Sigmoid colon (tissue), 7 donors: ENCODE data around the gene TRIM47. TPM values are rescaled to one million over a fixed set of nuclear protein-coding genes. Genes with fewer than 3 reads are reported as not detected.
"Not testable (repeated sequence)": the region's sequence is repeated elsewhere in the genome, so short reads cannot be mapped to it uniquely, and the experiment has no call there.

Experiments
- DNase-seq: peaks from one replicate; pipeline ENCODE4 v3.0.0-alpha.2; 2019
- H3K27ac ChIP-seq, 4 donors: fragments of 200-600 bp; sonication (generic); one replicate each; pipeline ENCODE4 v1.5.1; 2016 to 2019; ENCODE audit warnings: mild to moderate bottlenecking in 1 of 4
- H3K27me3 ChIP-seq, 3 donors: fragments of 200-600 bp; sonication (generic); one replicate each; pipeline ENCODE4 v1.5.1; 2019; ENCODE audit warnings: mild to moderate bottlenecking in 1 of 3
- H3K36me3 ChIP-seq, 4 donors: fragments of 200-600 bp; sonication (generic); one replicate each; pipeline ENCODE4 v1.5.1; 2016 to 2019
- H3K4me1 ChIP-seq, 4 donors: fragments of 200-600 bp; sonication (generic); one replicate each; pipeline ENCODE4 v1.5.1; 2017 to 2019
- H3K4me3 ChIP-seq, 4 donors: fragments of 200-600 bp; sonication (generic); one replicate each; pipeline ENCODE4 v1.5.1; 2017 to 2019; ENCODE audit warnings: mild to moderate bottlenecking in 2 of 4, moderate library complexity in 1 of 4
- H3K9me3 ChIP-seq, 4 donors: fragments of 200-600 bp in 3 of 4; sonication (generic) in 3 of 4; one replicate each; pipeline versions ENCODE4 v1.5.1 to v1.6.1; 2013 to 2019
- CTCF ChIP-seq, 4 experiments: fragments of 450-650 bp in 3 of 4; fragments of 200-600 bp in 1 of 4; IDR thresholded peaks; one replicate each; pipeline ENCODE4 v1.5.1; 2016 to 2019; ENCODE audit warnings: antibody characterized with exemption in 4 of 4, mild to moderate bottlenecking in 3 of 4, moderate library complexity in 2 of 4
- EP300 ChIP-seq, 4 donors: sonication (generic); formaldehyde crosslinking; IDR thresholded peaks; one replicate each; pipeline ENCODE4 v1.6.1; 2017; ENCODE audit warnings: antibody characterized with exemption in 4 of 4
- POLR2A ChIP-seq, 2 donors: fragments of 450-650 bp; IDR thresholded peaks; one replicate each; pipeline ENCODE4 v1.6.1; 2016; ENCODE audit warnings: antibody characterized with exemption in 2 of 2, mild to moderate bottlenecking in 2 of 2, moderate library complexity in 2 of 2
- POLR2AphosphoS5 ChIP-seq, 4 donors: sonication (generic); formaldehyde crosslinking; IDR thresholded peaks; one replicate each; pipeline ENCODE4 v1.6.1; 2017; ENCODE audit warnings: antibody characterized with exemption in 4 of 4
- WGBS, 2 donors: extraction: QIAGEN DNeasy Blood & Tissue Kit; methylation state at CpG; one replicate each; pipeline ENCODE4 v1.1.7; 2013; 5-methylcytosine and 5-hydroxymethylcytosine counted together
- intact Hi-C: fragments of 100-400 bp; cut with DNase I; formaldehyde crosslinking; loops from one replicate; pipeline ENCODE4 v1.15.1; 2023
- polyA plus RNA-seq, 3 donors: library from polyadenylated mRNA; stranded (reverse); fragments of 200-250 nt; gene quantifications; one replicate each; pipeline ENCODE4 v1.2.3, GENCODE V29; 2013
- total RNA-seq, 4 donors: library from RNA; depleted of rRNA; stranded (reverse); fragments of >200 nt; gene quantifications; one replicate each; pipeline ENCODE4 v1.1.0, GENCODE V29; 2016
- donor health status: healthy with polysubstance abuse.
- donor health status: Bipolar disorder and iron deficiency.
- donor health status: healthy.

TRIM47 gene
- total and polyA plus RNA-seq, 7 donors, result 27.8 to 41.0 (median 39.0) TPM

GRCh38 chr17:75856062-75856756 lies 22.2 kb downstream of the TRIM47 start:
- DNase-seq, result no peak
- no peaks in the 10 kb centered on the region for H3K27me3 ChIP-seq
- intact Hi-C loops, result no loop called here
- WGBS, 2 donors, result 2% methylated on average over 24 of the region's 24 CpGs
- H3K9me3 ChIP-seq, result no peaks in the 10 kb centered on the region
- TF ChIP-seq POLR2A (IDR thresholded peaks at IDR 0.05), result no peak
- peak in 1 of 4 donors; percentile 8 for TF ChIP-seq POLR2AphosphoS5 (IDR thresholded peaks at IDR 0.05)
- peak overlapping the region; percentile 96 to 100 (median 98) for H3K27ac ChIP-seq
- H3K4me1 ChIP-seq, result peaks cover 0 to 43% (median 34%) of the 10 kb centered on the region in 4 donors
- peaks cover 0 to 14% (median 2%) of the 10 kb centered on the region in 4 donors for H3K36me3 ChIP-seq
- peak overlapping the region; percentile 68 to 97 (median 89) for H3K4me3 ChIP-seq

GRCh38 chr17:75855310-75856061 lies 22.9 kb downstream of the TRIM47 start, which contains the start of gene WBP2:
Gene WBP2, minus strand, starts transcription at chr17:75855335. Its CDS starts 38 bp downstream, at chr17:75855297.
- H3K4me1 ChIP-seq, result peaks cover 0 to 48% (median 39%) of the 10 kb centered on the region in 4 donors

GRCh38 chr17:75854881-75855309 lies 23.5 kb downstream of the TRIM47 start:
- Histone ChIP-seq H3K27ac (peak overlapping the region; percentile 96 to 100 (median 98)), H3K4me1 (peaks cover 0 to 52% (median 42%) of the 10 kb centered on the region in 4 donors), H3K9me3 (no peaks in the 10 kb centered on the region), H3K36me3 (peaks cover 10 to 27% (median 14%) of the 10 kb centered on the region in 4 donors), H3K4me3 (peak overlapping the region; percentile 79 to 97 (median 89)), H3K27me3 (no peaks in the 10 kb centered on the region)
- no peak for DNase-seq
- TF ChIP-seq CTCF (IDR thresholded peaks at IDR 0.05), result no peak
- peak in 1 of 4 donors; percentile 97 for TF ChIP-seq POLR2AphosphoS5 (IDR thresholded peaks at IDR 0.05)
- peak in 1 of 2 donors; percentile 77 for TF ChIP-seq POLR2A (IDR thresholded peaks at IDR 0.05)
- intact Hi-C loops, result loop anchor here (1.0 to 2.0 kb wide), 3 partner anchors 22 to 70 kb away; partner anchors contain the start of genes TRIM65 and UNK
- WGBS, 2 donors, result 1% methylated on average over 19 of the region's 19 CpGs

More at GRCh38 chr17:75855310-75856061, 22.9 kb downstream of the TRIM47 start, which contains the start of gene WBP2:
- peak within 1 kb of the TSS; percentile 79 to 97 (median 89) for H3K4me3 ChIP-seq
- H3K27ac ChIP-seq, result peak within 1 kb of the TSS; percentile 96 to 100 (median 98)
- H3K36me3 ChIP-seq, result peaks cover 4 to 21% (median 9%) of the 10 kb centered on the region in 4 donors
- intact Hi-C loops, result loop anchor here (1.0 to 2.0 kb wide), 3 partner anchors 22 to 71 kb away; partner anchors contain the start of genes TRIM65 and UNK
- H3K9me3 ChIP-seq, result no peaks in the 10 kb centered on the region
- 0% methylated on average over 58 of the region's 58 CpGs for WGBS, 2 donors
- DNase-seq, result peak; percentile 100
- TF ChIP-seq EP300 (IDR thresholded peaks at IDR 0.05), result no peak
- TF ChIP-seq POLR2A (IDR thresholded peaks at IDR 0.05), result peak; percentile 93 to 98
- peak; percentile 22 to 51 (median 32) for TF ChIP-seq CTCF (IDR thresholded peaks at IDR 0.05)
- peak; percentile 98 to 99 (median 99) for TF ChIP-seq POLR2AphosphoS5 (IDR thresholded peaks at IDR 0.05)
- no peaks in the 10 kb centered on the region for H3K27me3 ChIP-seq

- no peaks in the 10 kb centered on the region for H3K27me3 ChIP-seq
- H3K27ac ChIP-seq, result peak overlapping the region; percentile 96 to 100 (median 98)
- peaks cover 16 to 34% (median 21%) of the 10 kb centered on the region in 4 donors for H3K36me3 ChIP-seq
- 29 to 41% methylated on average over 7 of the region's 7 CpGs for WGBS, 2 donors
- peak; percentile 81 for DNase-seq
- no peaks in the 10 kb centered on the region for H3K9me3 ChIP-seq
- intact Hi-C loops, result loop anchor here (2.0 kb wide), 1 partner anchor 69 kb away; the partner anchor contains the start of gene UNK
- H3K4me1 ChIP-seq, result peaks cover 0 to 59% (median 47%) of the 10 kb centered on the region in 4 donors
- no peak for TF ChIP-seq POLR2A (IDR thresholded peaks at IDR 0.05)
- peak; percentile 42 to 74 (median 57) for TF ChIP-seq POLR2AphosphoS5 (IDR thresholded peaks at IDR 0.05)
- peak in 2 of 4 donors; percentile 32 to 51 for TF ChIP-seq EP300 (IDR thresholded peaks at IDR 0.05)
- H3K4me3 ChIP-seq, result peak overlapping the region; percentile 79 to 97 (median 89)
These were observed 24.2 kb downstream of the TRIM47 start for GRCh38 chr17:75854101-75854748.

- WGBS, 2 donors, result 85 to 87% methylated on average over 7 of the region's 7 CpGs
- H3K4me1 ChIP-seq, result peaks cover 0 to 67% (median 55%) of the 10 kb centered on the region in 4 donors
These were observed 24.9 kb downstream of the TRIM47 start for GRCh38 chr17:75853433-75853832.

GRCh38 chr17:75851693-75851991 lies 26.7 kb downstream of the TRIM47 start:
- 93 to 94% methylated on average over 15 of the region's 15 CpGs for WGBS, 2 donors
- Histone ChIP-seq H3K27ac (peak overlapping the region in 3 of 4 donors; percentile 98 to 100 (median 99)), H3K4me1 (peaks cover 0 to 75% (median 60%) of the 10 kb centered on the region in 4 donors), H3K36me3 (peaks cover 41 to 60% (median 46%) of the 10 kb centered on the region in 4 donors)
- H3K4me3 ChIP-seq, H3K9me3 ChIP-seq, H3K27me3 ChIP-seq, intact Hi-C loops: not testable (repeated sequence)
- peak; percentile 62 for DNase-seq

More at GRCh38 chr17:75853433-75853832, 24.9 kb downstream of the TRIM47 start:
- intact Hi-C loops, result no loop called here
- TF ChIP-seq POLR2AphosphoS5 (IDR thresholded peaks at IDR 0.05), result peak in 1 of 4 donors; percentile 17
- no peak for TF ChIP-seq EP300 (IDR thresholded peaks at IDR 0.05)
- DNase-seq, result peak; percentile 70
- peak overlapping the region; percentile 96 to 100 (median 98) for H3K27ac ChIP-seq
- peak overlapping the region in 1 of 4 donors; percentile 94 for H3K4me3 ChIP-seq
- no peaks in the 10 kb centered on the region for H3K27me3 ChIP-seq
- H3K9me3 ChIP-seq, result no peaks in the 10 kb centered on the region
- peaks cover 24 to 42% (median 28%) of the 10 kb centered on the region in 4 donors for H3K36me3 ChIP-seq
